SK-N-SH (cell line): ENCODE measurements around the gene TUBB8B.
"Not testable (repeated sequence)": the region's sequence is repeated elsewhere in the genome, so short reads cannot be mapped to it uniquely, and the experiment has no call there.

Experiments used
- CTCF ChIP-seq: fragments of 200-600 bp; sonication (generic); IDR thresholded peaks from 2 replicates; pipeline ENCODE4 v1.6.1; 2017; ENCODE audit warnings: antibody characterized with exemption, mild to moderate bottlenecking, moderate library complexity
- EP300 ChIP-seq, 2 experiments: IDR thresholded peaks; 2 replicates each; pipeline versions ENCODE4 v1.4.0 to v1.6.1; 2012; ENCODE audit warnings: borderline replicate concordance in 1 of 2, low read depth in 1 of 2, low read length in 1 of 2
- GATA2 ChIP-seq: sonication (generic); formaldehyde crosslinking; IDR thresholded peaks from 2 replicates; pipeline ENCODE4 v1.5.0; 2020; ENCODE audit warnings: mild to moderate bottlenecking, missing genetic modification reagents
- USF1 ChIP-seq: IDR thresholded peaks from 2 replicates; pipeline ENCODE4 v1.4.0; 2012; ENCODE audit warnings: low read depth, borderline replicate concordance

GRCh38 chr18:75525-76160 lies 26.2 kb upstream of the TUBB8B start:
- TF ChIP-seq CTCF; USF1; EP300 (IDR thresholded peaks at IDR 0.05; ENCODE audit: borderline replicate concordance in 1 of 2, low read depth in 1 of 2, low read length in 1 of 2); GATA2 (CRISPR knock-in tag): not testable (repeated sequence)
